H9 (cell line): ENCODE results near the gene TOMT. TPM values are rescaled to one million over a fixed set of nuclear protein-coding genes. Genes with fewer than 3 reads are reported as not detected.

ENCODE experiments used
- DNase-seq: peaks from one replicate; pipeline ENCODE4 v3.0.0-alpha.2; 2017
- H2AFZ ChIP-seq: one replicate; pipeline ENCODE4 v1.6.1; 2013; ENCODE audit warnings: mild to moderate bottlenecking, low read length, control low read depth, moderate library complexity
- H2AK5ac ChIP-seq: 2 replicates; pipeline ENCODE4 v1.6.1; 2013; ENCODE audit warnings: low read length, control low read depth, mixed read lengths; ENCODE audit not compliant: insufficient read length
- H2BK120ac ChIP-seq: one replicate; pipeline ENCODE4 v1.6.1; 2013; ENCODE audit warnings: low read depth, mild to moderate bottlenecking, low read length, control low read depth, inconsistent platforms; ENCODE audit not compliant: poor library complexity, severe bottlenecking
- H2BK12ac ChIP-seq: 2 replicates; pipeline ENCODE4 v1.6.1; 2013; ENCODE audit warnings: low read length, control low read depth, mixed read lengths, low read depth; ENCODE audit not compliant: insufficient read length
- H2BK15ac ChIP-seq: 2 replicates; pipeline ENCODE4 v1.6.1; 2013; ENCODE audit warnings: low read depth, low read length, control low read depth
- H2BK20ac ChIP-seq: one replicate; pipeline ENCODE4 v1.6.1; 2013; ENCODE audit warnings: low read depth, mild to moderate bottlenecking, low read length, control low read depth, inconsistent platforms; ENCODE audit not compliant: poor library complexity, severe bottlenecking
- H2BK5ac ChIP-seq: 2 replicates; pipeline ENCODE4 v1.6.1; 2013; ENCODE audit warnings: low read length, control low read depth, mixed read lengths; ENCODE audit not compliant: insufficient read length
- H3K14ac ChIP-seq: 2 replicates; pipeline ENCODE4 v1.6.1; 2013; ENCODE audit warnings: low read length, control low read depth; ENCODE audit not compliant: insufficient read depth
- H3K18ac ChIP-seq: 2 replicates; pipeline ENCODE4 v1.6.1; 2013; ENCODE audit warnings: low read depth, mild to moderate bottlenecking, mixed read lengths, low read length, control low read depth; ENCODE audit not compliant: insufficient read length
- H3K23ac ChIP-seq: 2 replicates; pipeline ENCODE4 v1.6.1; 2013; ENCODE audit warnings: low read length, control low read depth, mixed read lengths, low read depth; ENCODE audit not compliant: insufficient read length
- H3K23me2 ChIP-seq: 2 replicates; pipeline ENCODE4 v1.6.1; 2013; ENCODE audit warnings: low read depth, mild to moderate bottlenecking, mixed read lengths, low read length, control low read depth; ENCODE audit not compliant: insufficient read length, poor library complexity, severe bottlenecking
- H3K27ac ChIP-seq: 2 replicates; pipeline ENCODE4 v1.5.1; 2013; ENCODE audit warnings: low read length, control low read depth, mixed read lengths, low read depth; ENCODE audit not compliant: insufficient read length
- H3K27me3 ChIP-seq: 2 replicates; pipeline ENCODE4 v1.6.1; 2013; ENCODE audit warnings: low read length, control low read depth, inconsistent platforms; ENCODE audit not compliant: insufficient read depth
- H3K4ac ChIP-seq: 2 replicates; pipeline ENCODE4 v1.6.1; 2013; ENCODE audit warnings: low read depth, mild to moderate bottlenecking, control low read depth, inconsistent platforms, low read length, moderate library complexity
- H3K4me1 ChIP-seq: 2 replicates; pipeline ENCODE4 v1.6.1; 2013; ENCODE audit warnings: low read length, control low read depth, inconsistent platforms; ENCODE audit not compliant: insufficient read depth
- H3K4me2 ChIP-seq: 2 replicates; pipeline ENCODE4 v1.6.1; 2013; ENCODE audit warnings: low read length, control low read depth, mixed read lengths; ENCODE audit not compliant: insufficient read length, insufficient read depth
- H3K56ac ChIP-seq: 2 replicates; pipeline ENCODE4 v1.6.1; 2013; ENCODE audit warnings: low read depth, mild to moderate bottlenecking, mixed read lengths, low read length, control low read depth; ENCODE audit not compliant: insufficient read length
- H3K79me1 ChIP-seq: 2 replicates; pipeline ENCODE4 v1.6.1; 2013; ENCODE audit warnings: low read depth, mild to moderate bottlenecking, moderate library complexity, low read length, control low read depth, inconsistent platforms; ENCODE audit not compliant: insufficient read depth, poor library complexity, severe bottlenecking
- H3K79me2 ChIP-seq: 2 replicates; pipeline ENCODE4 v1.6.1; 2013; ENCODE audit warnings: low read length, control low read depth, inconsistent platforms; ENCODE audit not compliant: insufficient read depth
- H3K9ac ChIP-seq: 2 replicates; pipeline ENCODE4 v1.6.1; 2013; ENCODE audit warnings: low read length, control low read depth, mixed read lengths; ENCODE audit not compliant: insufficient read length; ENCODE audit errors: extremely low read depth
- H3K9me3 ChIP-seq: one replicate; pipeline ENCODE4 v1.6.1; 2013; ENCODE audit warnings: low read depth, low read length, inconsistent platforms; ENCODE audit not compliant: control insufficient read depth
- H3T11ph ChIP-seq: one replicate; pipeline ENCODE4 v1.6.1; 2013; ENCODE audit warnings: mild to moderate bottlenecking, low read length, control low read depth, inconsistent platforms
- H4K20me1 ChIP-seq: one replicate; pipeline ENCODE4 v1.6.1; 2013; ENCODE audit not compliant: control insufficient read depth, insufficient read length, insufficient read depth
- H4K5ac ChIP-seq: 2 replicates; pipeline ENCODE4 v1.6.1; 2013; ENCODE audit warnings: low read depth, mild to moderate bottlenecking, mixed read lengths, low read length, control low read depth; ENCODE audit not compliant: insufficient read length
- H4K8ac ChIP-seq: replicated peaks from 2 replicates; pipeline ENCODE4 v1.6.1; 2013; ENCODE audit warnings: low read length, control low read depth, mixed read lengths, low read depth; ENCODE audit not compliant: insufficient read length
- H4K91ac ChIP-seq: 2 replicates; pipeline ENCODE4 v1.6.1; 2013; ENCODE audit warnings: low read depth, mild to moderate bottlenecking, moderate library complexity, mixed read lengths, low read length, control low read depth; ENCODE audit not compliant: insufficient read length
- H3K27ac Mint-ChIP-seq, 3 experiments: 2 replicates in 2 of 3; 3 replicates in 1 of 3; pipeline ENCODE4 v1.8.0; 2020 to 2021; ENCODE audit warnings: mixed read lengths in 3 of 3, mild to moderate bottlenecking in 1 of 3, moderate library complexity in 1 of 3
- H3K27me3 Mint-ChIP-seq: 2 replicates; pipeline ENCODE4 v1.8.0; 2021; ENCODE audit warnings: low read depth, mild to moderate bottlenecking, moderate library complexity, mixed read lengths
- H3K36me3 Mint-ChIP-seq, 3 experiments: 2 replicates in 2 of 3; 3 replicates in 1 of 3; pipeline ENCODE4 v1.8.0; 2020 to 2021; ENCODE audit warnings: low read depth in 3 of 3, mixed read lengths in 3 of 3; ENCODE audit not compliant: insufficient read depth in 1 of 3
- H3K4me1 Mint-ChIP-seq, 2 experiments: 2 replicates each; pipeline ENCODE4 v1.8.0; 2020; ENCODE audit warnings: mixed read lengths in 2 of 2
- H3K4me3 Mint-ChIP-seq, 2 experiments: 2 replicates in 1 of 2; 3 replicates in 1 of 2; pipeline ENCODE4 v1.8.0; 2020 to 2021; ENCODE audit warnings: mild to moderate bottlenecking in 2 of 2, mixed read lengths in 2 of 2, moderate library complexity in 1 of 2
- H3K9me3 Mint-ChIP-seq, 2 experiments: 2 replicates in 1 of 2; 3 replicates in 1 of 2; pipeline ENCODE4 v1.8.0; 2020; ENCODE audit warnings: mild to moderate bottlenecking in 2 of 2, mixed read lengths in 2 of 2, moderate library complexity in 1 of 2
- WGBS: extraction: QIAGEN DNeasy Blood & Tissue Kit; methylation state at CpG from one replicate; pipeline ENCODE4 v1.1.7; 2013; ENCODE audit warnings: missing lambda C conversion rate, low lambda C conversion rate, mixed read lengths; ENCODE audit not compliant: insufficient read length; ENCODE audit errors: extremely low coverage; 5-methylcytosine and 5-hydroxymethylcytosine counted together
- total RNA-seq: library from RNA; stranded (reverse); gene quantifications from 2 replicates; pipeline ENCODE4 v1.2.1, GENCODE V29; 2021
- TF ChIP-seq, protein P1 (sequence below): fragments of 200-600 bp; sonication (generic); conservative IDR thresholded peaks from 3 replicates; pipeline ENCODE4 v1.8.0; 2021; ENCODE audit warnings: antibody characterized with exemption, mild to moderate bottlenecking

TOMT gene
- total RNA-seq, 1 experiment from 2014 or later, result not detected

DNA sequence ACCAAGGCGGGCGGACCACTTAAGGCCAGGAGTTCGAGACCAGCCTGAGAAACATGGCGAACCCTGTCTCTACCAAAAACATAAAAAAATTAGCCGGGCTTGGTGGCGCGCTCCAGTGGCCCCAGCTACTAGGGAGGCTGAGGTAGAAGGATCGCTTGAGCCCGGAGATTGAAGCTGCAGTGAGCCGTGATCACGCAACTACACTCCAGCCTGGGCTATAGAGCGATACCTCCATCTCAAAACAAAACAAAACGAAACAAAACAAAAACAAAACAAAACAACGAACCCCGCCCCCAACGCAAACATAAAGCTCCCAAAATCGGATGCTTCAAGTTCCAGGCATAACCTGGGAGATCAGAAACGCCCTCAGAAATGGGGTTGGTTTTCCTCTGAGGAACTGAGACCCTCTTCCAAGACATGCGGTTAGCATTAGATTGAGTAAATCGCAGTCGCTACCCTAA lies 24.5 kb upstream of the TOMT start:
- WGBS, result no CpG with 5 or more reads among the region's 21 CpGs
- Histone ChIP-seq H2BK20ac (no peak overlapping the region), H3K79me2 (peaks cover 18% of the 10 kb centered on the region), H3K4me1 (no peaks in the 10 kb centered on the region), H3K56ac (no peak overlapping the region), H3K9ac (peak overlapping the region; percentile 61), H3K18ac (peak overlapping the region; percentile 85), H3T11ph (peak overlapping the region; percentile 54), H3K9me3 (no peaks in the 10 kb centered on the region), H3K23me2 (peaks cover 7% of the 10 kb centered on the region), H4K91ac (no peak overlapping the region), H4K5ac (no peak overlapping the region), H2BK5ac (no peak overlapping the region), H3K23ac (no peak overlapping the region), H2AFZ (no peak overlapping the region), H4K20me1 (no peaks in the 10 kb centered on the region), H2AK5ac (no peak overlapping the region), H3K27me3 (no peaks in the 10 kb centered on the region), H4K8ac (no peak overlapping the region), H2BK12ac (no peak overlapping the region), H3K14ac (peak overlapping the region; percentile 77; the same call in 1 of the 2 replicates), H3K4me2 (peak overlapping the region; percentile 22), H2BK15ac (no peak overlapping the region), H3K4ac (peak overlapping the region; percentile 46; the same call in 1 of the 2 replicates), H3K79me1 (no peaks in the 10 kb centered on the region), H3K27ac (peak overlapping the region; percentile 76), H2BK120ac (peak overlapping the region; percentile 83)
- Mint-ChIP-seq H3K36me3 (peaks cover 1 to 9% (median 9%) of the 10 kb centered on the region in 3 experiments; a peak in 6 of 7 replicates), H3K9me3 (no peaks in the 10 kb centered on the region), H3K27ac (peak overlapping the region; percentile 97 to 100 (median 98); a peak in 6 of 7 replicates), H3K4me1 (peaks cover 20 to 28% of the 10 kb centered on the region in 2 experiments), H3K27me3 (no peaks in the 10 kb centered on the region; the same call in 1 of the 2 replicates), H3K4me3 (peak overlapping the region; percentile 80 to 95)
- no peak for DNase-seq
- TF ChIP-seq, protein P1, sequence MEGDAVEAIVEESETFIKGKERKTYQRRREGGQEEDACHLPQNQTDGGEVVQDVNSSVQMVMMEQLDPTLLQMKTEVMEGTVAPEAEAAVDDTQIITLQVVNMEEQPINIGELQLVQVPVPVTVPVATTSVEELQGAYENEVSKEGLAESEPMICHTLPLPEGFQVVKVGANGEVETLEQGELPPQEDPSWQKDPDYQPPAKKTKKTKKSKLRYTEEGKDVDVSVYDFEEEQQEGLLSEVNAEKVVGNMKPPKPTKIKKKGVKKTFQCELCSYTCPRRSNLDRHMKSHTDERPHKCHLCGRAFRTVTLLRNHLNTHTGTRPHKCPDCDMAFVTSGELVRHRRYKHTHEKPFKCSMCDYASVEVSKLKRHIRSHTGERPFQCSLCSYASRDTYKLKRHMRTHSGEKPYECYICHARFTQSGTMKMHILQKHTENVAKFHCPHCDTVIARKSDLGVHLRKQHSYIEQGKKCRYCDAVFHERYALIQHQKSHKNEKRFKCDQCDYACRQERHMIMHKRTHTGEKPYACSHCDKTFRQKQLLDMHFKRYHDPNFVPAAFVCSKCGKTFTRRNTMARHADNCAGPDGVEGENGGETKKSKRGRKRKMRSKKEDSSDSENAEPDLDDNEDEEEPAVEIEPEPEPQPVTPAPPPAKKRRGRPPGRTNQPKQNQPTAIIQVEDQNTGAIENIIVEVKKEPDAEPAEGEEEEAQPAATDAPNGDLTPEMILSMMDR, result no peak
